Measurements from ENCODE around the gene VWA3B.

VWA3B gene

DNA sequence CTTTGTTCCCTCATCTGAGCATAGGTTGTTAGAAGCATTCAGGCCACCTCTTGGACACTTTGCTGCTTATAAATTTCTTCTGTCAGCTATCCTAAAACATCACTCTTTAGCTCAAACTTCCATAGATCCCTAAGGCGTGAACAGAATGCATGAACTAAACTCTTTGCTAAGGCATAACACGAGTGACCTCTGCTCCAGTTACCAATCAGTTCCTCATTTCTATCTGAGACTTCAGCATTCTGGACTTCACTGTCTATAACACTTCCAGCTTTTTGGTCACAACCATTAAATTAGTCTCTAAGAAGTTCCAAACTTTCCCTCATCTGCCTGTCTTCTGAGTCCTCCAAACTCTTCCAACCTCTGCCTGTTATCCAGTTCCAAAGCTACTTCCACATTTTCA lies 8.3 kb upstream of the VWA3B start:
- Histone ChIP-seq H3K36me3 (ENCODE audit: insufficient read depth, low read length) (no peaks in the 10 kb centered on the region), H4K20me1 (ENCODE audit: insufficient read depth, low read length, poor library complexity, severe bottlenecking) (no peaks in the 10 kb centered on the region), H3F3A (ENCODE audit: low read depth) (no peaks in the 10 kb centered on the region), H3K4me3 (ENCODE audit: low read length, poor library complexity, severe bottlenecking) (no peak overlapping the region), H3K79me2 (ENCODE audit: insufficient read depth, low read length) (no peaks in the 10 kb centered on the region), H3K9me3 (ENCODE audit: insufficient read depth, low read depth, low read length) (no peaks in the 10 kb centered on the region), H3K27me3 (ENCODE audit: insufficient read depth, low read length, poor library complexity, severe bottlenecking) (no peaks in the 10 kb centered on the region), H3K9ac (ENCODE audit: low read depth, low read length, poor library complexity, severe bottlenecking) (no peak overlapping the region), H3K4me1 (ENCODE audit: insufficient read depth, low read length, poor library complexity, severe bottlenecking) (no peaks in the 10 kb centered on the region), H3K9me2 (replicated peaks; ENCODE audit: low read depth, low read length) (no peaks in the 10 kb centered on the region), H2AFZ (ENCODE audit: low read length) (no peak overlapping the region), H3K4me2 (ENCODE audit: low read depth, low read length, poor library complexity, severe bottlenecking) (no peak overlapping the region)
- no peak for TF ChIP-seq EZH2phosphoT487 (IDR thresholded peaks at IDR 0.05; ENCODE audit: borderline replicate concordance)
- no peak for TF ChIP-seq CTCF (conservative IDR thresholded peaks at IDR 0.05; ENCODE audit: low read length)

- Histone ChIP-seq H2AFZ (ENCODE audit: low read length) (no peak overlapping the region), H3K4me3 (ENCODE audit: low read length, poor library complexity, severe bottlenecking) (no peak overlapping the region), H3K9me3 (ENCODE audit: insufficient read depth, low read depth, low read length) (no peaks in the 10 kb centered on the region), H3K9me2 (replicated peaks; ENCODE audit: low read depth, low read length) (no peaks in the 10 kb centered on the region), H4K20me1 (ENCODE audit: insufficient read depth, low read length, poor library complexity, severe bottlenecking) (no peaks in the 10 kb centered on the region), H3F3A (ENCODE audit: low read depth) (no peaks in the 10 kb centered on the region), H3K36me3 (ENCODE audit: insufficient read depth, low read length) (no peaks in the 10 kb centered on the region), H3K9ac (ENCODE audit: low read depth, low read length, poor library complexity, severe bottlenecking) (no peak overlapping the region), H3K27me3 (ENCODE audit: insufficient read depth, low read length, poor library complexity, severe bottlenecking) (no peaks in the 10 kb centered on the region), H3K4me2 (ENCODE audit: low read depth, low read length, poor library complexity, severe bottlenecking) (no peak overlapping the region), H3K4me1 (ENCODE audit: insufficient read depth, low read length, poor library complexity, severe bottlenecking) (no peaks in the 10 kb centered on the region), H3K79me2 (ENCODE audit: insufficient read depth, low read length) (no peaks in the 10 kb centered on the region)
- TF ChIP-seq CTCF (conservative IDR thresholded peaks at IDR 0.05; ENCODE audit: low read length), result no peak
- no peak for TF ChIP-seq EZH2phosphoT487 (IDR thresholded peaks at IDR 0.05; ENCODE audit: borderline replicate concordance)
Measured at GRCh38 chr2:98084151-98084868, 2.7 kb upstream of the VWA3B start.

DNA sequence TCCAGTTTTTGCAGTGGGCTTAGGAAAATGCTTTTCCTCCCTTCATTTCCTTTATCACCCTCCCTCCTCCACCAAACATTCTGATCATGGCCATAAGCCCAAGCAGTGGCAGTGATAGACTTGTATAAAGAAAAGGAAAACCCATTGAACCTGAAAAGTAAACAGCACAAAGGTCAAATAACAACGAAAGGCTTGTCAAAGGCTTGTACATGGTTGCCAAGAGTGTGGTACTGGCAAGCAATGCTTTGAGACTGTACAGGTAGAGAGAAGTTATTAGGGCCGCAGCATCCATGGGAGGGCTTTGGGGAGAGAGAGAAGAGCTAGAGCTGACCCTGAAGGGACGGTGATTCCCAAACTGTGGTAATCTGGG lies 2.1 kb upstream of the VWA3B start:
- Histone ChIP-seq H3K9me3 (ENCODE audit: insufficient read depth, low read depth, low read length) (no peaks in the 10 kb centered on the region), H3K4me3 (ENCODE audit: low read length, poor library complexity, severe bottlenecking) (no peak overlapping the region), H3K27me3 (ENCODE audit: insufficient read depth, low read length, poor library complexity, severe bottlenecking) (no peaks in the 10 kb centered on the region), H3K9ac (ENCODE audit: low read depth, low read length, poor library complexity, severe bottlenecking) (no peak overlapping the region), H2AFZ (ENCODE audit: low read length) (no peak overlapping the region), H3F3A (ENCODE audit: low read depth) (no peaks in the 10 kb centered on the region), H3K4me1 (ENCODE audit: insufficient read depth, low read length, poor library complexity, severe bottlenecking) (no peaks in the 10 kb centered on the region), H3K4me2 (ENCODE audit: low read depth, low read length, poor library complexity, severe bottlenecking) (no peak overlapping the region), H3K79me2 (ENCODE audit: insufficient read depth, low read length) (no peaks in the 10 kb centered on the region), H3K36me3 (ENCODE audit: insufficient read depth, low read length) (no peaks in the 10 kb centered on the region), H4K20me1 (ENCODE audit: insufficient read depth, low read length, poor library complexity, severe bottlenecking) (no peaks in the 10 kb centered on the region), H3K9me2 (replicated peaks; ENCODE audit: low read depth, low read length) (no peaks in the 10 kb centered on the region)
- no peak for TF ChIP-seq EZH2phosphoT487 (IDR thresholded peaks at IDR 0.05; ENCODE audit: borderline replicate concordance)
- no peak for TF ChIP-seq CTCF (conservative IDR thresholded peaks at IDR 0.05; ENCODE audit: low read length)
